ENCODE measurements around the gene CSNK1G3.
A peak's percentile ranks its signal among the peaks of the same experiment; 100 is the strongest.
"Not testable (repeated sequence)": the region's sequence is repeated elsewhere in the genome, so short reads cannot be mapped to it uniquely, and the experiment has no call there.

CSNK1G3 gene

DNA sequence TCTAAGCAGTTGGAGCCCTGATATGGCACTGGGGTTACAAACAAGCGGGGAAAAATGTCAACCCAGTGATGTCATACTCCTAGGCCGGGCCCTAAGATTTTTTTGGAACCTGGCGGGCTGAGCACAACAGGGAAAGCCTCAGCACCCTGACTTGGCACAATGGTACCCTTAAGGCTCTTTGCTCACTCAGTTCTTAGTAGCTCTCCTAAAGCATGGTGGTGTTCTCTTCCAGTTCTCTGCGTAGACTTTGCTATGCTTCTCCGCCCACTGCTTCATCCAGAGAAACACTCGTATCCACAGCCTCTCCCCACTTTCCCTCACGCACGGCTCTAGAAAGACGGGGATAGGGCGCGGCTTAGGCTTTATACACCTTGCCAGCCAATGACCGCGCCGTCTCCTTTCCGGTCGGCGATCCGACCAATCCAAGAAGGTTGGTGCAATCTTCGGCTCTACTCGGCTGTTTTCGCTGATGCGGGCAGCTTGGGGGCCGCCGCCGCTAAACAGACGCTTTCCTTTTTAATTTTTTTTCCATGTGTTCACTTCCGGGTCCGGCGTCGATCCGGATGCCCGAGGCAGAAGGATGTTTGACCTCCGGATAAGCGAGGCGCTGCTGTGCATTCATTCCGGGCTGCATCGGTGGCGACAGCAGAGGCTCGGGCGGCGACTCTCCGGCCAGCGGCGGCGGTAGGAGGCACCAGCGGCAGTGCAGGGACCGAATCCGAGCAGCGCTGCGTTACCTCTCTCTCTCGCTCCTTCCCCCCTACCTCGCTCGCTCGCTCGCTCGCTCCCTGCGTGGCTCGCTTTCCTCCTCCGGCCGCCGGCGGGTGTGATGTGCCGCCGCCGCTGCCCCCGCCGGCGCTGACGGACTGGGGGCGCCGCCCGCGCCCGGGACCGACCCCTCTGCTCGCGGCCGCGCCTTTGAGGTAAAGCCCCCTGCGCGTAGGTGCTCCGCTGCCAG is at the start of gene CSNK1G3:
Gene CSNK1G3, plus strand, starts transcription at position 530 of the 958 bp plus-strand sequence. CDS start 33,487 bp downstream, outside the sequence.
- peak; percentile 90 for DNase-seq

DNA sequence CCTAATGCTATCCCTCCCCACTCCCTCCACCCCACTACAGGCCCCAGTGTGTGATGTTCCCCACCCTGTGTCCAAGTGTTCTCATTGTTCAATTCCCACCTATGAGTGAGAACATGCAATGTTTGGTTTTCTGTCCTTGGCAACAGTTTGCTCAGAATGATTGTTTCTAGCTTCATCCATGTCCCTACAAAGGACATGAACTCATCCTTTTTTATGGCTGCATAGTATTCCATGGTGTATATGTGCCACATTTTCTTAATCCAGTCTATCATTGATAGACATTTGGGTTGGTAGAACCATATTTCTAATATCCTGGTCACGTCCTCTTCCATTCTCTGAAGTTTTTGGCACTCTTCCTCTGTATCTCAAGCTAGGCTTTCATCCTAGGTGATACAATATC is 45.1 kb upstream of the CSNK1G3 start:
- not testable (repeated sequence) for DNase-seq

DNA sequence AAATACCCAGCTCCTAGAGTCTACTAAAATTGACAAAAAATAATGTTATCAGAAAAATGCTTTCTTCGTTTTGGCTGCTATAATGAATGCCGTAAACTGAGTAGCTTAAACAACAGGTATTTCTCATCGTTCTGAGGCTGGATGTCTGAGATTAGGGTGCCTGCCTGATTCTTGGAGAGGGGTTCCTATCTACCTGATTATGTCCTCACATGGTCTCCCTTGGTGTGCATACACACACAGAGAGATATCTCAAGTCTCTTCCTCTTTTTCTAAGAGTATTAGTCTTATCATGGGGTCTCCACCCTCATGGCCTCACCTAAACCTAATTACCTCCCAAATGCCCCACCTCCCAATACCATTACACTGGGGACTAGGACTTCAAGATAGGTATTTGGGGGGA is 40.6 kb upstream of the CSNK1G3 start:
- no peak for DNase-seq

GRCh38 chr5:123472150-123472924 is 39.6 kb upstream of the CSNK1G3 start:
- DNase-seq: no peak

GRCh38 chr5:123474228-123474627 is 37.7 kb upstream of the CSNK1G3 start:
- no peak for DNase-seq

DNA sequence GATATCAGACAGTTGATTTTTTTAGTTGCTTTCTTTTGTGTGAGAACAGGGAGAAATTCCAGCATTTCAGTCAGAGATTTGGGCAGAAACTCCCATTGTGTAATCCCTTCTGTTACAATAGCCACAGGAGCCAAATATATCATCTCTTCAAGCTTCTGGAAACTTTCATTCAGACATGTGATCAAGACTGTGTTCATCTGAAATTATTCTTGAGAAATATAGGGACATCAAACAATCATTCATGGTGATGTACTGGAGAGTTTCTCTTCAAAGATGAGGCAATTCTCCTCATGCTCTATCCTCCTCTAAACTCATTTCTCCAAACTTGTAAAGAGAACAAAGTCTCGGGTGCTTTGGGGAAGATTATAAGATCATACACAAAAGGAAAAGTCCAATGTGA is 35.2 kb upstream of the CSNK1G3 start:
- DNase-seq: no peak

DNA sequence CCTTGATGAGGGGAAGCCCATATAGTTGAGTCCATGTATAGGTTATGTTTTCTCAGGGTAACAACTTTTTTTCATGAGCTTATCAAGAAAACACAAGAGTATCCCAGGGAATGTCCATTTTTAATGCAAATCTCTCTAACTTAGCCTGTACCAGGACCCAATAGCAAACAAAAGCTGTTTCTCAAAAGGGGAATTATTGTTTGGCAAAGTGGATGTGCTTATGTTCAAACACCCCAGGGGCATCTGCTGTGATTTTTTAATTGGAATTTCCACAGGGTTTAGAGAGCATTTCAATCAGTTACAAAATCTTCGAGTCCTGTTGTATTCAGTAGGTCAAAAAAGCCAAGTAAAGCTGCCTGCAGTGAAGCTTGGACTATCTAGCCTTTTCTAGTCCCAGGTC is 33.4 kb upstream of the CSNK1G3 start:
- DNase-seq: no peak

DNA sequence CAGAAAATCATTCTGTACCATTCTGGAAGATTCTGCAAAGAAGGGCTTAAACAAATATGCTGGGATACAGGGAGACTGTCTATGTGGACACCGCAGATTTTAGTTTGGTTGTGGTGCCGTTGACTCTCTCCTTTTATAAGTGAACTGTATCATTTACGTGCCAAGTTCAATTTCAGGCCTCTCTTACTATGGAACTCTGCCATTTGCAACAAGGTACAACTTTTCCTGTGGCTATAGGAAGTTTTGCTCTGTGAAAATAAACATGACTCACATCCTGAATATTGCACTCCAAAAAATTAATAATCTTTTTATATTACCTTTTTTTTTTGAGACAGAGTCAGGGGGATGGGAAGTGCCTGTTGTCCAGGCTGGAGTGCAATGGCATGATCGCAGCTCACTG is 29.7 kb upstream of the CSNK1G3 start:
- DNase-seq: no peak

DNA sequence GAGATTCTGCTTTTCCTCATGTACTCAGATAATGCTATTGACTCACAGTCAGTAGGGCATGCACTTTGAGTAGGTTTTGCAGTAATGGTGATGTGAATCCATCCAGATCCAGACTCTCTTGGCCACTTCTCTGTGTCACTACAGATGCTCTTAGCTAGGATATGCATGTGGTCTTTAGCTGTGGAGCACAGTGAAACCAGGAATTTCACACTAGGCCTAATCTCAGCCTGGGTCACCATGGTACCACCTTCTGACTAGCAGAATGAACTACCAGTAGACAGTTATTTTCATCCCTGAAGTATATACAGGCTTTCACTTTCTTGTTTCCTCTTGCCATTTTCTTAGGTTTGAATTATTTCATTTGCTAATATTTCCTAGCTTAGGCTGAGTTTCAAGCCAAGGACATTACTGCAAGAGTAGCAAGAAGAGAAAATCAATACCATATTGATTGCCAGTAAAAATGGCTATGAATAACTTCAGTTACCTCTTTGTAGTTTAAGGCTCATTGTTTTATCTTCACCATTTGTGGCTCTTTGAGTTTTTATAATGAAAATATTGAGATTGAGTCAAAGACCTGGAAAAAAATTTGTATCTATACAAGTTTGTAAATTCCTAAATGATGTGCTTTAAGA is 28.4 kb upstream of the CSNK1G3 start:
- DNase-seq: no peak

GRCh38 chr5:123485275-123485674 is 26.7 kb upstream of the CSNK1G3 start:
- no peak for DNase-seq

DNA sequence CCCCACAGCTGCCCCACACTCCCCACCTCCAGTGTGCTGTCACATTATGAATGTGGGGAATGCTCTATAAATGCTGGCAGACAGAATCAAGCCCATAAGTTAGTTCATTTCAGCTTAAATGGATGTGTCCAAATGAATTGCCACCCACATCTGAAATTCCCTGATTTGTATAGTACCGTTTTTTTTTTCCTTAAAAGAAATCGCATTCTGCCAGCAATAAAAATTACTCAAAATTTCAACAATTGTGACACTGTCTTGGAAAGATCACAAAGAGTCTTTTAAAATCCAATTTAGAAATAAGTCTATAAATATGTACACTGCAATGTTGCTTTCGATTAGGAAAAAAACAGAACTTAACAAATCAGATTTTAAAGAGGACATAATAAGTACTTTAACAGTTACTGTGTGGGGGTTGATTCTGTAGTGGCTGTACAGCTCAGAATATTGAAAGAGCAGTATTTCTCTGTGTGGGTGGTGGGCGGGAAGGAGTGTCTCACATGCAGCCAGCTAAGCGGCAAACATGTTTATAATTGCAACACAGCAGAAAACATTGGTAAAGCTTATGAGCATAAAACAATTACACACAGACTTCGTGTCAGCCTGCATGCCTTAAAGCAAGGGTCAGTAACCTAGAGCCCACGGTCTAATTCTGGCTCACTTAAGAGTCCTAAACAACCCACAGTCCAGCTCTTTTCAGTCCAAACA is 24.9 kb upstream of the CSNK1G3 start:
- DNase-seq: no peak

- DNase-seq: no peak
These were observed 21.0 kb upstream of the CSNK1G3 start for GRCh38 chr5:123490974-123491373.

DNA sequence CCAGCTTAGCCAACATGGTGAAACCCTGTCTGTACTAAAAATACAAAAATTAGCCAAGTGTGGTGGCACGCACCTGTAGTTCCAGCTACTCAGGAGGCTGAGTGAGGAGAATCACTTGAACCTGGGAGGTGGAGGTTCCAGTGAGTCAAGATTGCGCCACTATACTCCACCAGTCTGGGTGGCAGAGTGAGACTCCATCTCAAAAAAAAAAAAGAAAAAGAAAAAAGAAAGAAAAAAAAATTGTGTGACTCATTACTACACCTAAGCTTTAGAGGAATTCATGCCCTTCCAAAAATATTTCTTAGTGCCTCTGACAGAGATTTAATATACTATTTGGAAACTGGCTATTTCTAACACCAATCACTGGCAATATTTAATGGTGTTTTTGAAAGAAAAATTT is 16.8 kb upstream of the CSNK1G3 start:
- DNase-seq: not testable (repeated sequence)

- DNase-seq: no peak
These were observed 15.1 kb upstream of the CSNK1G3 start for GRCh38 chr5:123496892-123497291.

DNA sequence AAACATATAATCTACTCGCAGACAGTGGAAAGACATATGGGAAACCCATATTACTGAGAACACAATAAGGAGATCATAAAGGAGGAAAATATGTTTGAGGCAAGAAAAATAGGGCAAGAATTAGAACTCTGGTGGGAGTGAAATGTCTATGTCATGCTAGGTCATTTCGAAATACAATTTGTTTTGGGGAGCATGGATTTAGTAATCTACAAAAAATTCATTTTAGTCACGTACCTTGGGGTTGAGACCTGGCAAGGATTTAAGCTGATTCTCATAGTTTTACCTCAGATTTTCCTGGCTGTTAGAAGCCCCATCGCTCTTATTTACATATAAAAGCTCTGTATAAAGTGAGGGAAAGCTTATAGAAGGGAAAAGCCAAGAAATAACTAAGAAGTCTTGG is 11.5 kb upstream of the CSNK1G3 start:
- no peak for DNase-seq

DNA sequence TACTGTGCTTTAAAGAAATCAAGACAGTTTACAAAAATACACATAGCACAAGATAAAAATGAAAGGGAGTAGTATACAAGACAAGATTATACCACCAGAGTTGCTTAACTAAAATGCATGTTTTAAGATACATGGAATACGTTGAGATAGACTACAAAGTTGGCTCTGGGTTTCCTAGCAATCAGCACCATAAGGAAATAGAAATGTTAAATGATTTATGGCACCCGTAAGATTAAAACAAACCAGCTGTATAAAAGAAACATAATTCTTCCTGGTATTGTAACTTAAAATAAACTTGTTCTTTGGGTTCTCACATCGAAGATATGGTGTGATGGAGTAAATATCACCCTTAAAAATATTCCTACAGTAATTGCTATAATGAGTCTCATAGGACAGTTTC is 9.9 kb upstream of the CSNK1G3 start:
- no peak for DNase-seq

DNA sequence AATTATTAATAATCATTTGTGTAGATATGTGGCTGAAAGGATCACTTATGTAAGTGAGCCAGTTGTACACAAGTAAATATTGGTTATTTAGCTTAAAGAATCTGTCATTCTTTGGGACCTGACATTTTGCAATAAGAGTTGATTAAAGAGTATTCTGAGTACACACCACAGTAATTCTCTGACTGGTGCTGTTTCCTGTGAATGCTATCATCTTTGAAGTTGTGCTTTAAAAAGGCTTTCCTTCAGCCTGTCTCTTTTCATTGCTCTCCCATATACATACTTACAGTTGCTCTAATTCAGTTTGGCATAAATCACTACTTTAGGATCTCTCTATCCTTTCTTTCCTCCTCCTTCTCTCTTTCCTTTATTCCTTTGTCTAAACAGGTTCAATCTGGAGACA is 8.7 kb upstream of the CSNK1G3 start:
- DNase-seq: no peak

DNA sequence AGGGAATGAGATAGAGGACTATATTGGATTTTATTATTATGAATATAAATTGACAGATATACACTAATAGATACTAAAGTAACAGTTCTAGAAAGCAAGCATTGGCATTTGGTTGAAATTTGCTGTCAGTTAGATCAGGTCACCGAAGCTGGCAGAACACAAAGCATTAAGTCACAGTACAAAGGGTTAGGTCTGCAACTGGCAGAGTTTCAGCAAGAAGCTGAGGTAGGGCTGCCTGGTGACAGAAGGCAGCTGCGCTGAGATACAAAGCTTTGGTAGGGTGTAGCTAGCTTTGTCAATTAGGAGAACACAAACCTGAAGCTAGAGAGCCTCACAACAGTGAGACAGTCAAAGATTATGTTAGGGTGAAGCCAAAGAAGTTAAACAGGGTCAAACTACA is 6.3 kb upstream of the CSNK1G3 start:
- no peak for DNase-seq

DNA sequence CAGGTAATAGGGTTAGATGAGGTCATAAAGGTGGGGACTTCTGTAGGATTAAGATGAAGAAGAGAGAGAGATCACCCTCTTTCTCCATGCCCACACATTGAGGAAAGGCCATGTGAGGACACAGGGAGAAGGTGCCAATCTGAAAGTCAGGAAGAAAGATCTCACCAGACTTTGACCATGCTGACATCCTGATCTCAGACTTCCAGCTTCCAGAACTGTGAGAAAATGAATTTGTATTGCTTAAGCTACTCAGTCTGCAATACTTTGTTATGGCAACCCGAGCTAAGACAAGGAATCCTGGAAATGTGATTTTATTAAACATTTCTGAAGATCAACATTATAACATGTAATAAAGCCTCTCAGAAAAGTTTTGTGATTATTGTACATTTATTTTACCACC is 3.5 kb upstream of the CSNK1G3 start:
- no peak for DNase-seq

DNA sequence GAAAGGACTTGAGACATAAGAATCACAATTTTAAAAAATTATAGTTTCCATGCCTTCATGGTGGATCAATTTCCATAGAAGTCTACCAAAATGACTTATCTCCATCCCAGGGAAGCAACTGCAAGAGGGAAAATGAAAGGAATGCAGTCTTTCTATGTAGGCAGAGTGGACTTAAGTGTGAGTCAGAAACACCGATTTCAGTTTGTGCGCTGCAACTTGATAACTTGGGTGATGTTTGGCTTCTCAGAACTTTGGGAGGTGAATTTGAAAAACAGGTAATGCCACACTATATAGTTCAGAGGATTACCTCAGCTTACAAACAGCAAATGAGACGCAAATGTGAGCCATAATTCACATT is 708 bp upstream of the CSNK1G3 start:
- no peak for DNase-seq

- DNase-seq: peak; percentile 36
These were observed 859 bp downstream of the CSNK1G3 start for GRCh38 chr5:123512611-123513461.

Data from NK-92 treated with Interleukin-12 subunit alpha and Interleukin-12 subunit beta, amount 100 ng/mL, for 24 hours (cell line).